Vagina (tissue), 2 donors: ENCODE data around the gene FRK. TPM values are rescaled to one million over a fixed set of nuclear protein-coding genes. Genes with fewer than 3 reads are reported as not detected.

Source experiments
- DNase-seq, 2 donors: peaks; one replicate each; pipeline ENCODE4 v3.0.0-alpha.2; 2017; ENCODE audit errors: extremely low spot score in 2 of 2
- H3K27ac ChIP-seq: fragments of 200-600 bp; sonication (generic); one replicate; pipeline ENCODE4 v1.5.1; 2019
- H3K27me3 ChIP-seq: fragments of 200-600 bp; sonication (generic); one replicate; pipeline ENCODE4 v1.5.1; 2019
- H3K36me3 ChIP-seq, 2 donors: fragments of 200-600 bp; sonication (generic); one replicate each; pipeline ENCODE4 v1.5.1; 2017 to 2019
- H3K4me1 ChIP-seq: fragments of 200-600 bp; sonication (generic); one replicate; pipeline ENCODE4 v1.5.1; 2019
- H3K4me3 ChIP-seq, 2 donors: fragments of 200-600 bp; sonication (generic); 1 replicate in 1 of 2; 2 replicates in 1 of 2; pipeline ENCODE4 v1.5.1; 2016 to 2019
- H3K9me3 ChIP-seq: fragments of 200-600 bp; sonication (generic); one replicate; pipeline ENCODE4 v1.5.1; 2019
- CTCF ChIP-seq, 3 experiments: fragments of 450-650 bp in 2 of 3; fragments of 200-600 bp in 1 of 3; sonication (generic) in 1 of 3; IDR thresholded peaks; one replicate each; pipeline ENCODE4 v1.5.1; 2017 to 2019; ENCODE audit warnings: antibody characterized with exemption in 3 of 3, mild to moderate bottlenecking in 2 of 3, moderate library complexity in 2 of 3
- POLR2A ChIP-seq, 2 donors: fragments of 450-650 bp; IDR thresholded peaks; one replicate each; pipeline ENCODE4 v1.6.1; 2017; ENCODE audit warnings: antibody characterized with exemption in 2 of 2, mild to moderate bottlenecking in 2 of 2, moderate library complexity in 2 of 2
- POLR2AphosphoS5 ChIP-seq, 2 donors: sonication (generic); formaldehyde crosslinking; IDR thresholded peaks; one replicate each; pipeline ENCODE4 v1.9.0; 2017; ENCODE audit warnings: antibody characterized with exemption in 2 of 2, mild to moderate bottlenecking in 2 of 2, low read depth in 1 of 2; ENCODE audit not compliant: insufficient read depth in 1 of 2
- intact Hi-C: fragments of 100-400 bp; cut with DNase I; formaldehyde crosslinking; loops from one replicate; pipeline ENCODE4 v1.15.1; 2023
- total RNA-seq: library from RNA; depleted of rRNA; stranded (reverse); fragments of >200 nt; gene quantifications from one replicate; pipeline ENCODE4 v1.2.3, GENCODE V29; 2016

FRK gene
- total RNA-seq, 1 donor from 2014 or later: 3.9 TPM

- no peak overlapping the region for H3K27ac ChIP-seq
- H3K4me1 ChIP-seq: no peaks in the 10 kb centered on the region
- no peak for DNase-seq
- H3K27me3 ChIP-seq: no peaks in the 10 kb centered on the region
- TF ChIP-seq POLR2AphosphoS5 (IDR thresholded peaks at IDR 0.05; ENCODE audit: insufficient read depth in 1 of 2, low read depth in 1 of 2): no peak
- no peak for TF ChIP-seq POLR2A (IDR thresholded peaks at IDR 0.05)
- no peak for TF ChIP-seq CTCF (IDR thresholded peaks at IDR 0.05)
- H3K9me3 ChIP-seq: no peaks in the 10 kb centered on the region
- intact Hi-C loops: no loop called here
- H3K36me3 ChIP-seq: no peaks in the 10 kb centered on the region
- no peak overlapping the region for H3K4me3 ChIP-seq
Observed at GRCh38 chr6:116040993-116041392, 19.7 kb downstream of the FRK start.

- TF ChIP-seq POLR2A (IDR thresholded peaks at IDR 0.05) (no peak), POLR2AphosphoS5 (IDR thresholded peaks at IDR 0.05; ENCODE audit: insufficient read depth in 1 of 2, low read depth in 1 of 2) (peak in 1 of 2 donors; percentile 50)
- H3K4me1 ChIP-seq: peaks cover 18% of the 10 kb centered on the region
- intact Hi-C loops: no loop called here
- no peaks in the 10 kb centered on the region for H3K9me3 ChIP-seq
- H3K27ac ChIP-seq: no peak overlapping the region
- no peaks in the 10 kb centered on the region for H3K27me3 ChIP-seq
- DNase-seq: no peak
- no peaks in the 10 kb centered on the region for H3K36me3 ChIP-seq
- H3K4me3 ChIP-seq: no peak overlapping the region
Observed at GRCh38 chr6:116036885-116037284, 23.8 kb downstream of the FRK start.

GRCh38 chr6:116036075-116036773 is 24.5 kb downstream of the FRK start:
- TF ChIP-seq POLR2AphosphoS5 (IDR thresholded peaks at IDR 0.05; ENCODE audit: insufficient read depth in 1 of 2, low read depth in 1 of 2): no peak
- TF ChIP-seq POLR2A (IDR thresholded peaks at IDR 0.05): no peak
- TF ChIP-seq CTCF (IDR thresholded peaks at IDR 0.05): no peak
- DNase-seq: no peak
- no peak overlapping the region for H3K4me3 ChIP-seq
- no peaks in the 10 kb centered on the region for H3K36me3 ChIP-seq
- intact Hi-C loops: no loop called here
- H3K27ac ChIP-seq: no peak overlapping the region
- no peaks in the 10 kb centered on the region for H3K9me3 ChIP-seq
- H3K4me1 ChIP-seq: peaks cover 18% of the 10 kb centered on the region
- no peaks in the 10 kb centered on the region for H3K27me3 ChIP-seq

GRCh38 chr6:116035616-116036015 is 25.1 kb downstream of the FRK start:
- Histone ChIP-seq H3K36me3 (no peaks in the 10 kb centered on the region), H3K27me3 (no peaks in the 10 kb centered on the region), H3K9me3 (no peaks in the 10 kb centered on the region), H3K4me3 (no peak overlapping the region), H3K4me1 (peaks cover 18% of the 10 kb centered on the region), H3K27ac (no peak overlapping the region)
- intact Hi-C loops: no loop called here
- TF ChIP-seq POLR2AphosphoS5 (IDR thresholded peaks at IDR 0.05; ENCODE audit: insufficient read depth in 1 of 2, low read depth in 1 of 2): no peak
- no peak for TF ChIP-seq POLR2A (IDR thresholded peaks at IDR 0.05)
- no peak for TF ChIP-seq CTCF (IDR thresholded peaks at IDR 0.05)
- no peak for DNase-seq

- Histone ChIP-seq H3K27ac (no peak overlapping the region), H3K4me3 (no peak overlapping the region), H3K36me3 (no peaks in the 10 kb centered on the region), H3K9me3 (no peaks in the 10 kb centered on the region), H3K27me3 (no peaks in the 10 kb centered on the region), H3K4me1 (peaks cover 18% of the 10 kb centered on the region)
- intact Hi-C loops: no loop called here
- TF ChIP-seq POLR2A (IDR thresholded peaks at IDR 0.05) (no peak), POLR2AphosphoS5 (IDR thresholded peaks at IDR 0.05; ENCODE audit: insufficient read depth in 1 of 2, low read depth in 1 of 2) (peak in 1 of 2 donors; percentile 46)
- no peak for DNase-seq
Observed at GRCh38 chr6:116034327-116034726, 26.4 kb downstream of the FRK start.

GRCh38 chr6:116033687-116034303 is 26.9 kb downstream of the FRK start:
- H3K4me3 ChIP-seq: no peak overlapping the region
- H3K36me3 ChIP-seq: no peaks in the 10 kb centered on the region
- H3K9me3 ChIP-seq: no peaks in the 10 kb centered on the region
- H3K27me3 ChIP-seq: no peaks in the 10 kb centered on the region
- peaks cover 18% of the 10 kb centered on the region for H3K4me1 ChIP-seq
- no peak for TF ChIP-seq POLR2A (IDR thresholded peaks at IDR 0.05)
- TF ChIP-seq POLR2AphosphoS5 (IDR thresholded peaks at IDR 0.05; ENCODE audit: insufficient read depth in 1 of 2, low read depth in 1 of 2): no peak
- TF ChIP-seq CTCF (IDR thresholded peaks at IDR 0.05): no peak
- no peak overlapping the region for H3K27ac ChIP-seq
- no peak for DNase-seq
- intact Hi-C loops: no loop called here
